Breast epithelium (tissue), 4 donors: Measurements from ENCODE around the gene NTRK2. TPM values are rescaled to one million over a fixed set of nuclear protein-coding genes. Genes with fewer than 3 reads are reported as not detected.

Source experiments
- DNase-seq, 2 donors: peaks; one replicate each; pipeline ENCODE4 v3.0.0-alpha.2; 2019; ENCODE audit warnings: low spot score in 2 of 2
- H3K27ac ChIP-seq, 2 donors: fragments of 200-600 bp; sonication (generic) in 1 of 2; one replicate each; pipeline ENCODE4 v1.5.1; 2016 to 2019; ENCODE audit warnings: mild to moderate bottlenecking in 1 of 2
- H3K27me3 ChIP-seq, 2 donors: fragments of 200-600 bp; sonication (generic) in 1 of 2; one replicate each; pipeline versions ENCODE4 v1.5.1 to v1.6.0; 2017 to 2019; ENCODE audit warnings: control low read depth in 1 of 2, mild to moderate bottlenecking in 1 of 2
- H3K36me3 ChIP-seq: fragments of 200-600 bp; one replicate; pipeline ENCODE4 v1.5.1; 2019
- H3K4me1 ChIP-seq, 2 donors: fragments of 200-600 bp; sonication (generic); one replicate each; pipeline ENCODE4 v1.5.1; 2016 to 2019; ENCODE audit warnings: control low read depth in 1 of 2
- H3K4me3 ChIP-seq, 3 donors: fragments of 200-600 bp; sonication (generic); 1 replicate in 2 of 3; 2 replicates in 1 of 3; pipeline ENCODE4 v1.5.1; 2016 to 2019; ENCODE audit warnings: mild to moderate bottlenecking in 3 of 3, moderate library complexity in 2 of 3
- H3K9me3 ChIP-seq, 2 donors: fragments of 200-600 bp; sonication (generic) in 1 of 2; one replicate each; pipeline ENCODE4 v1.5.1; 2016 to 2019; ENCODE audit warnings: control low read depth in 1 of 2
- CTCF ChIP-seq, 3 donors: fragments of 450-650 bp; IDR thresholded peaks; one replicate each; pipeline ENCODE4 v1.5.1; 2016 to 2017; ENCODE audit warnings: antibody characterized with exemption in 3 of 3, mild to moderate bottlenecking in 3 of 3, moderate library complexity in 3 of 3
- POLR2A ChIP-seq: fragments of 450-650 bp; IDR thresholded peaks from one replicate; pipeline ENCODE4 v1.6.1; 2016; ENCODE audit warnings: antibody characterized with exemption, mild to moderate bottlenecking, moderate library complexity
- POLR2AphosphoS5 ChIP-seq, 3 donors: sonication (generic); formaldehyde crosslinking; IDR thresholded peaks; one replicate each; pipeline ENCODE4 v1.6.1; 2017; ENCODE audit warnings: antibody characterized with exemption in 3 of 3
- intact Hi-C: fragments of 100-400 bp; cut with DNase I; formaldehyde crosslinking; loops from one replicate; pipeline ENCODE4 v1.15.1; 2023; ENCODE audit warnings: low total_unique reads
- total RNA-seq, 3 donors: library from RNA; depleted of rRNA; stranded (reverse); fragments of >200 nt; gene quantifications; one replicate each; pipeline ENCODE4 v1.1.0, GENCODE V29; 2016

Gene NTRK2
- total RNA-seq, 3 donors from 2014 or later = 25.9 to 134 (median 112) TPM

- Histone ChIP-seq H3K36me3 (no peaks in the 10 kb centered on the region), H3K9me3 (no peaks in the 10 kb centered on the region), H3K27ac (no peak overlapping the region), H3K4me3 (no peak overlapping the region), H3K4me1 (no peaks in the 10 kb centered on the region), H3K27me3 (no peaks in the 10 kb centered on the region)
- intact Hi-C loops = no loop called here
- no peak for DNase-seq
- TF ChIP-seq CTCF (IDR thresholded peaks at IDR 0.05) = no peak
- no peak for TF ChIP-seq POLR2AphosphoS5 (IDR thresholded peaks at IDR 0.05)
Measured at GRCh38 chr9:84971571-84971970, 302.0 kb downstream of the NTRK2 start.

DNA sequence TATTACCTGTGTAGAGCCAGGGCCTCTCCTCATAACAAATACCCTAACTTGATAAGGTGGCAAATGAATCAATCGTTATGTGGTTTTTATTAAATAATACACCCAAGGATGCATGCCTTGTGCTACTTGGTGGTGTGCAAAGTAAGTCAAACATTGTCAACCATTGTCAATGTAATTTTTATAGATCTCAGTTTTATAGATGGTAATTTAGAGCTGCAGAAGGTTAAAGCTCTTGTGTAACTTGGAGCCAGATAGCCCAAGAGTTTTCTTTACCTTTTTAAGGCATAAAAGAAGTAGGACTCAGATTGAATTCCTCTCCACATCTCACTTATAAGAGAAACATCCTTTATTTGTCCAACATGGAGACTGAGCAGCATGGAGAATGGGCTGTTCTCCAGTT is 304.7 kb downstream of the NTRK2 start:
- Histone ChIP-seq H3K4me1 (no peaks in the 10 kb centered on the region), H3K36me3 (no peaks in the 10 kb centered on the region), H3K27ac (no peak overlapping the region), H3K27me3 (no peaks in the 10 kb centered on the region), H3K4me3 (no peak overlapping the region), H3K9me3 (no peaks in the 10 kb centered on the region)
- intact Hi-C loops = no loop called here
- no peak for DNase-seq
- TF ChIP-seq POLR2A = no peak
- TF ChIP-seq CTCF (IDR thresholded peaks at IDR 0.05) = no peak
- no peak for TF ChIP-seq POLR2AphosphoS5 (IDR thresholded peaks at IDR 0.05)

- no peaks in the 10 kb centered on the region for H3K36me3 ChIP-seq
- no peak for TF ChIP-seq CTCF (IDR thresholded peaks at IDR 0.05)
- no peak for TF ChIP-seq POLR2AphosphoS5 (IDR thresholded peaks at IDR 0.05)
- TF ChIP-seq POLR2A = no peak
- H3K27me3 ChIP-seq = no peaks in the 10 kb centered on the region
- intact Hi-C loops = no loop called here
- H3K27ac ChIP-seq = no peak overlapping the region
- H3K4me3 ChIP-seq = no peak overlapping the region
- no peaks in the 10 kb centered on the region for H3K4me1 ChIP-seq
- H3K9me3 ChIP-seq = no peaks in the 10 kb centered on the region
- DNase-seq = no peak
Measured at GRCh38 chr9:84974855-84975254, 305.3 kb downstream of the NTRK2 start.

GRCh38 chr9:84975926-84976325 is 306.4 kb downstream of the NTRK2 start:
- Histone ChIP-seq H3K9me3 (no peaks in the 10 kb centered on the region), H3K4me1 (no peaks in the 10 kb centered on the region), H3K4me3 (no peak overlapping the region), H3K27ac (no peak overlapping the region), H3K27me3 (no peaks in the 10 kb centered on the region), H3K36me3 (no peaks in the 10 kb centered on the region)
- no peak for DNase-seq
- intact Hi-C loops = no loop called here
- TF ChIP-seq POLR2A (no peak), POLR2AphosphoS5 (IDR thresholded peaks at IDR 0.05) (no peak), CTCF (IDR thresholded peaks at IDR 0.05) (no peak)

- no peak for TF ChIP-seq POLR2A
- no peak for TF ChIP-seq CTCF (IDR thresholded peaks at IDR 0.05)
- TF ChIP-seq POLR2AphosphoS5 (IDR thresholded peaks at IDR 0.05) = no peak
- intact Hi-C loops = no loop called here
- no peak overlapping the region for H3K4me3 ChIP-seq
- H3K36me3 ChIP-seq = no peaks in the 10 kb centered on the region
- no peak for DNase-seq
- no peaks in the 10 kb centered on the region for H3K4me1 ChIP-seq
- H3K27ac ChIP-seq = no peak overlapping the region
- no peaks in the 10 kb centered on the region for H3K27me3 ChIP-seq
- H3K9me3 ChIP-seq = no peaks in the 10 kb centered on the region
Measured at GRCh38 chr9:84978661-84979060, 309.1 kb downstream of the NTRK2 start.
